Fibroblast of the aortic adventitia (primary cell): ENCODE data around the gene ACSF2. TPM values are rescaled to one million over a fixed set of nuclear protein-coding genes. Genes with fewer than 3 reads are reported as not detected.
A peak's percentile ranks its signal among the peaks of the same experiment; 100 is the strongest.

Experiments used
- DNase-seq: peaks from one replicate; pipeline ENCODE4 v3.0.0-alpha.2; 2010; ENCODE audit warnings: low read depth
- H3K4me3 ChIP-seq: 2 replicates; pipeline ENCODE4 v1.5.1; 2011; ENCODE audit warnings: low read depth, mild to moderate bottlenecking, control low read depth, low read length, moderate library complexity
- CTCF ChIP-seq: IDR thresholded peaks from 2 replicates; pipeline ENCODE4 v1.5.1; 2011; ENCODE audit warnings: mild to moderate bottlenecking, low read length, control low read depth, inconsistent platforms; ENCODE audit not compliant: insufficient read depth
- total RNA-seq: library from RNA; depleted of rRNA; stranded (reverse); fragments of >200 nt; gene quantifications from 2 replicates; pipeline ENCODE4 v1.2.3, GENCODE V29; 2012; ENCODE audit warnings: low replicate concordance

Gene ACSF2
- total RNA-seq, 1 donor: 15.7 TPM

GRCh38 chr17:50465635-50466034 lies 39.6 kb downstream of the ACSF2 start:
- TF ChIP-seq CTCF: no peak
- DNase-seq: no peak
- H3K4me3 ChIP-seq: no peak overlapping the region

DNA sequence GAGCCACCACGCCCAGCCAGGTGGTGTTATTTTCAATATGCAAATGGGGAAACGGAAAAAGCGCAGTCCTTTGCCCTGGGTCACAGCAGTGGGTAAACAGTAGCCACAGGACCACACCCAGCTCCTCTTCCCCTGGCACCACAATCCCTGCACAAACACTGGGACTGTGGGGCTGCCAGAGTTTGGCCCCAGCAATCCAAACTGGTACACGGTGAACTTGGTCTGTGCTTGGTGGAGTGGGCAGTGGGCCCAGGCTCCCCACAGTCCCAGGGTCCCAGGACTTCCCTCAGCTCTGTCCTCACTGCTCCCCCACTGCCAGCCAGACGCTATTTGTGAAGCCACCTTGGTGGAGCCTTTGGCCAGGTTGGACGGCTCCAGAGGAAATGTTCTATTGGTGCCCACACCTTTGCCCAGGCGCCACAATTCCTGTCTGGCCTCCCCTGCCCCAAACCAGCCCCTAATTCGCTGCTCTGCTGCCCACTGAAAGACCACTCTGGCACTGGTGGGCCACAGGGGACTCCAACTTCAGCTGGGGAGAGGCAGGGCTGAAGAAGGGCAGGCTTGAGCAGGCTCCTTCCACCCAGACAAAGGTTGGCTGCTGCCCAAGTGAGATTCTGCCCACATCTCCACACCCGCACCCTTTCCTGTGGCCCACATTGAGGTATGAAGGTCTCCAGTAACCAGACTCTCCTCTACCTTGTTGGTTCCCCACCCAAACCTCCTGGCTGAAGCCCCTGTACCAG lies 40.5 kb downstream of the ACSF2 start:
- no peak for DNase-seq
- no peak for TF ChIP-seq CTCF
- H3K4me3 ChIP-seq: no peak overlapping the region

- H3K4me3 ChIP-seq: no peak overlapping the region
- TF ChIP-seq CTCF: no peak
- DNase-seq: no peak
Measured at GRCh38 chr17:50467114-50467854, 41.3 kb downstream of the ACSF2 start.

DNA sequence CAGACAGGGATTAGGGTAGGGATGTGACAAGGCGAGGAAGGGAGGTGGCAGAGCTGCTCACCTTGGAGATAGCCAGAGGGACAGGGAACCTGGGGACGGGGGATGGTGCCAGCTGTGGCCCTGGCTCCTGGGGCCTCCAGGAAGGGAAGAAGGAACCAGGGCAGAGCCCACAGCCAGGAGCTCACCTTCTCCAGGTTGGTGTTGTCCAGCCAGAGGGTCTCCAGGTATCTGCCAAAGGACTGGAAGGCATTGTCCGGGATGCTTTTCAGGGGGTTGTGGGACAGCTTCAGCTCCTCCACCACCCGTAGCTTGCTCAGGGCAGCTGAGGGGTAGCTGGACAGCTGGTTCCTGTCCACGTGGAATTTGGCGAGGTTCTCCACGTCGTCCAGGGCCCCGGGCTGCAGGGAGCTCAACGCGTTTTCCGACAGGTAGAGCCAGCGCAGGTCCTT lies 41.9 kb downstream of the ACSF2 start:
- no peak for TF ChIP-seq CTCF
- H3K4me3 ChIP-seq: no peak overlapping the region
- no peak for DNase-seq

DNA sequence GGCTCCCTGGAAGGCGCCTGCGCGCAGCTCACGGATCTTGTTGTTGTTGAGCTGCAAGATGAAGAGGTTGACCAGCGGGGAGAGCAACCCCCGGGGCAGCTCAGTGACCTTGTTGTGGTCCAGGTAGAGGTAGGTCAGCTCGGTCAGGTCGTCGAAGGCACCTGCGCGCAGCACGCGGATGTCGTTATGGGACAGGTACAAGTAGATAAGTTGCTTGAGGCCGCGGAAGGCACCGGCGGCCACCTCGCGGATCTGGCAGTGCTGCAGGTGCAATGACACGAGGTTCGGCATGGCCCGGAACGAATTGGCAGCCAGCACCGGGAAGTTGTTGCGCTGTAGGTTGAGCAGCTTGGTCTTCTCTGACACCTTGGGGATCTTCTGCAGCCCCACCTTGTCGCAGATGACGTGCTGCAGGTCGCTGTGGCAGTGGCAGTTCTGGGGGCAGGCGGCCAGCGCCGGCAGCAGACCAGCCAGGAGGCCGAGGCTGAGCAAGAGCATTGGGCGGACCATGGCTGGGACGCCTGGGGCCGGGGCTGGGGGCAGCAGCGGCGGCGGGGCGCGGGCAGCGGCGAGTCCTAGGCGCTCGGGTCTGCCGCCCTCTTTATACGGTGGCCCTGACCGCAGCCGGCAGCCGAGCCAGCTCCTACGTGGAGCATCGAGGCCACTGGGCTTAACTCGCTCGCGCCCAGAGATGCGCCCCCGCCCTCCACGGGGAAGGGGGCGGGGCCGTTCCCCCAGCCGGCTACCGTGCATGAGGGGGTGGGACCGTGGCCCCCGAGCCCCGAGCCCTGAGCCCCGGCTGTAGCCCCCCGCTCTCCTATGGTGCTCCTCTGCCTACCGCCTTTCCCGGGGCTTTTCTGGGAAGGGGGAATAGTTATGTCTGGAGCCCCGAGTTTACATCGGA lies 42.5 kb downstream of the ACSF2 start, which contains the start of gene CHAD:
CHAD (minus strand) TSS at position 577 of the 904 bp plus-strand sequence; CDS start at position 510, 67 bp downstream.
- peak within 1 kb of the TSS; percentile 9 for H3K4me3 ChIP-seq
- no peak for TF ChIP-seq CTCF
- DNase-seq: no peak

DNA sequence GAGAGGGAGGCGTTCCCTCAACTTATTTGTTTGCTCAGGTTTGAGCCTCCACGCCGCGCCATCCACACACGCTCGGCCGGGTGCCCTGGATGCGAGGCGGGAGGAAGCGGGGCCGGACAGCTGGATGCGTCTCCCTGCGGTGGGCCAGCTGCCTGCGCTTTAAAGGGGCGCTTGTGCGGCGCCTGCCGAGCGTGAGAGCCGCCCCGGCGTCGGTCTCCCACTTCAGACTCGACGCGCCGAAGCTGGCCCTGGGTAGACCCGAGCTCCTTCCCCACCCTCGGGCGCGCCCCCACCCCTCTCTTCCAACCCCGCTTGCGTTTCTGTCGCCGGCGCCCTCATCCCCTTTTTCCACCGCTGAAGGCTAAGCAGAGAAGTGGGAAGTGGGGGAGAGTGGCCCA lies 43.2 kb downstream of the ACSF2 start:
- no peak for TF ChIP-seq CTCF
- DNase-seq: no peak
- peak overlapping the region; percentile 9 for H3K4me3 ChIP-seq
